Measurements from ENCODE around the gene KDM7A. TPM values are rescaled to one million over a fixed set of nuclear protein-coding genes. Genes with fewer than 3 reads are reported as not detected.

KDM7A gene
- total and polyA plus RNA-seq, 2 of the 8 experiments (the other 6 are each of a cell fraction or from before 2014, with no cell fraction given) = 2.2 to 12.5 TPM

DNA sequence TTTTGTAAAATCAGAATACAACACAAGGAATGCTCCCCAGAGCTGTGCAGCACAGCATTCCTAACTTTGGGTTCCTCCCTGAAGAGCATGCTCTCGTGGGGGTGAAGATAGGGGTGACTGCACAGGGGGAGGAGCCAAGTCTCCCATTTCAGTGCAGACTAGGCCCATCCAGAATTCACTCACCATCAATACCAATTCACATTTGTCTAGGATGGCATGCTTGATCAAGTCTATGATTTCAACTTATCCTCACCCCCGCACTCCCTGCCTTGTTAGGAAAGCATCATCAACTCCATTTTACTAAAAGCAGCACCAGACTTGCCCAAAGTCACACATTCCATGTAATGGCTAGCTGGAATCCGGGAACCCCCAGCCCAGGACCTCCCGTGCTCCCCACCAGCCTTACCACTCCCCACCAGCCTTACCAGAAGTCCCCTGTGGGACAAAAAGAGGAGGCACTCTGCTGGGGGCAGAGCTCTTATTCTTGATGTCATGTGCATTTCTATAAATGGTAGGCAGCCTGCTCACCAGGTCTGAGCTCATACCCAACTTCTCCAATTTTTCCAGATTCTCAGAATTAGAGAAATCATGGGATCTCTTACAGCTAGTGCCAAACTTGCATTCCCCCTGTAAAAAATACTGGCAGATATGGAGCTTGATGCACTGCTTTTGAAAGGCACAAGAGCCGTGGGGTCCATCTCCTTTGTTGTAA is 120.2 kb downstream of the KDM7A start:
- WGBS, 2 experiments (ENCODE audit: extremely low coverage in 1 of 2, insufficient coverage in 1 of 2, insufficient read length in 1 of 2, insufficient replicate concordance in 2 of 2, low coverage in 1 of 2, low lambda C conversion rate in 2 of 2, missing lambda C conversion rate in 1 of 2) = 85% methylated on average over 5 of the region's 5 CpGs; no CpG with 5 or more reads in 1 of the 2 experiments
- TF ChIP-seq CEBPB (IDR thresholded peaks at IDR 0.05; ENCODE audit: low read depth, low read length) (no peak), BACH1 (IDR thresholded peaks at IDR 0.05; ENCODE audit: low read length) (no peak), FOSL1 (IDR thresholded peaks at IDR 0.05; ENCODE audit: insufficient read depth, low read depth, low read length) (no peak), SP2 (IDR thresholded peaks at IDR 0.05; ENCODE audit: low read length) (no peak), RXRA (IDR thresholded peaks at IDR 0.05; ENCODE audit: insufficient read depth, low read depth, low read length) (no peak), SP1 (IDR thresholded peaks at IDR 0.05; ENCODE audit: low read depth, low read length) (no peak), POLR2A (IDR thresholded peaks at IDR 0.05; ENCODE audit: control extremely low read depth in 1 of 2, low read depth in 2 of 2, low read length in 2 of 2) (no peak), CREB1 (IDR thresholded peaks at IDR 0.05) (no peak), GABPA (IDR thresholded peaks at IDR 0.05; ENCODE audit: borderline replicate concordance, insufficient read depth, low read length) (no peak)
- TF ChIP-seq, protein P1, sequence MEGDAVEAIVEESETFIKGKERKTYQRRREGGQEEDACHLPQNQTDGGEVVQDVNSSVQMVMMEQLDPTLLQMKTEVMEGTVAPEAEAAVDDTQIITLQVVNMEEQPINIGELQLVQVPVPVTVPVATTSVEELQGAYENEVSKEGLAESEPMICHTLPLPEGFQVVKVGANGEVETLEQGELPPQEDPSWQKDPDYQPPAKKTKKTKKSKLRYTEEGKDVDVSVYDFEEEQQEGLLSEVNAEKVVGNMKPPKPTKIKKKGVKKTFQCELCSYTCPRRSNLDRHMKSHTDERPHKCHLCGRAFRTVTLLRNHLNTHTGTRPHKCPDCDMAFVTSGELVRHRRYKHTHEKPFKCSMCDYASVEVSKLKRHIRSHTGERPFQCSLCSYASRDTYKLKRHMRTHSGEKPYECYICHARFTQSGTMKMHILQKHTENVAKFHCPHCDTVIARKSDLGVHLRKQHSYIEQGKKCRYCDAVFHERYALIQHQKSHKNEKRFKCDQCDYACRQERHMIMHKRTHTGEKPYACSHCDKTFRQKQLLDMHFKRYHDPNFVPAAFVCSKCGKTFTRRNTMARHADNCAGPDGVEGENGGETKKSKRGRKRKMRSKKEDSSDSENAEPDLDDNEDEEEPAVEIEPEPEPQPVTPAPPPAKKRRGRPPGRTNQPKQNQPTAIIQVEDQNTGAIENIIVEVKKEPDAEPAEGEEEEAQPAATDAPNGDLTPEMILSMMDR (IDR thresholded peaks at IDR 0.05; ENCODE audit: control extremely low read depth in 1 of 3, insufficient read depth in 1 of 3, low read depth in 1 of 3, low read length in 3 of 3) = no peak
- TF ChIP-seq, protein P2, sequence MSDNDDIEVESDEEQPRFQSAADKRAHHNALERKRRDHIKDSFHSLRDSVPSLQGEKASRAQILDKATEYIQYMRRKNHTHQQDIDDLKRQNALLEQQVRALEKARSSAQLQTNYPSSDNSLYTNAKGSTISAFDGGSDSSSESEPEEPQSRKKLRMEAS (IDR thresholded peaks at IDR 0.05) = no peak

More for the DNA sequence above, 120.2 kb downstream of the KDM7A start:
- H3K79me1 ChIP-seq (ENCODE audit: low read depth, low read length) = no peaks in the 10 kb centered on the region
- H3K18ac ChIP-seq (ENCODE audit: extremely low read depth, low read length) = no peak overlapping the region
- no peak overlapping the region for H3K4me2 ChIP-seq (ENCODE audit: insufficient read depth in 1 of 2, low read depth in 2 of 2, low read length in 2 of 2)
- ChIA-PET POLR2A (ENCODE audit: partially characterized antibody) (no interaction called here), CTCF (ENCODE audit: partially characterized antibody) (interaction anchor here (0.6 to 2.2 kb wide), 4 partner anchors 22 to 455 kb away, joined by 3 to 9 read pairs (median 3); no protein-coding TSS in a partner anchor)
- no peak overlapping the region for H4K91ac ChIP-seq (replicated peaks; ENCODE audit: insufficient read length, low read length)
- H2BK120ac ChIP-seq (replicated peaks; ENCODE audit: low read depth, low read length) = no peak overlapping the region
- H3K4me1 ChIP-seq (replicated peaks in 1 of 4; ENCODE audit: control insufficient read depth in 3 of 4, insufficient read depth in 4 of 4, low read length in 3 of 4) = no peaks in the 10 kb centered on the region
- H3K9ac ChIP-seq (replicated peaks in 1 of 4; ENCODE audit: extremely low read depth in 1 of 4, low read depth in 3 of 4, low read length in 3 of 4) = no peak overlapping the region; a peak in 1 of 7 replicates
- no peak for FAIRE-seq
- H3K4ac ChIP-seq (replicated peaks; ENCODE audit: insufficient read length, low read depth, low read length) = no peak overlapping the region
- H4K8ac ChIP-seq (ENCODE audit: extremely low read depth, insufficient read depth, low read length) = no peak overlapping the region
- H3K23ac ChIP-seq (ENCODE audit: insufficient read length) = no peak overlapping the region
- no peak overlapping the region for H4K5ac ChIP-seq (ENCODE audit: insufficient read length, low read depth, low read length)
- no peak overlapping the region for H2BK12ac ChIP-seq (ENCODE audit: low read depth, low read length)
- no peak overlapping the region for H2BK15ac ChIP-seq (ENCODE audit: low read length)
- peaks cover 0 to 4% (median 3%) of the 10 kb centered on the region in 4 experiments; a peak in 4 of 7 replicates for H3K27me3 ChIP-seq (replicated peaks in 1 of 4; ENCODE audit: control insufficient read depth in 3 of 4, extremely low read depth in 1 of 4, insufficient read depth in 3 of 4, low read length in 3 of 4)
- no peak overlapping the region for H2AFZ ChIP-seq (ENCODE audit: low read length)
- H3K4me3 ChIP-seq (ENCODE audit: extremely low read depth in 1 of 4, insufficient read depth in 2 of 4, low read depth in 3 of 4, low read length in 4 of 4) = no peak overlapping the region
- H3K56ac ChIP-seq (replicated peaks; ENCODE audit: insufficient read length, low read depth, low read length) = no peak overlapping the region
- H2BK5ac ChIP-seq (ENCODE audit: low read depth, low read length) = no peak overlapping the region
- no peaks in the 10 kb centered on the region for H3K79me2 ChIP-seq (ENCODE audit: control insufficient read depth in 1 of 2, insufficient read depth in 2 of 2, low read length in 2 of 2)
- no peak overlapping the region for H2AK5ac ChIP-seq (ENCODE audit: low read depth, low read length)
- DNase-seq (ENCODE audit: low read depth in 1 of 2, low spot score in 2 of 2) = peak in 1 of 2 experiments; percentile 7
- peaks cover 0 to 2% of the 10 kb centered on the region in 2 experiments for H4K20me1 ChIP-seq (replicated peaks in 1 of 2; ENCODE audit: control insufficient read depth in 1 of 2, insufficient read depth in 2 of 2, low read length in 2 of 2)
- no peak overlapping the region for H3K14ac ChIP-seq (ENCODE audit: insufficient read length)
- no peak overlapping the region for H2BK20ac ChIP-seq (ENCODE audit: low read length)
- no peak overlapping the region for H3K27ac ChIP-seq (ENCODE audit: low read depth, low read length)
- H3K36me3 ChIP-seq (ENCODE audit: control insufficient read depth in 2 of 4, insufficient read depth in 4 of 4, low read length in 3 of 4) = no peaks in the 10 kb centered on the region
- no peaks in the 10 kb centered on the region for H3K23me2 ChIP-seq (ENCODE audit: low read depth, low read length)
- H3K9me3 ChIP-seq (ENCODE audit: insufficient read depth in 2 of 2, low read depth in 1 of 2, low read length in 1 of 2) = no peaks in the 10 kb centered on the region
